Naive thymus-derived CD8-positive, alpha-beta T cell (primary cell): ENCODE results near the gene CCDC77. TPM values are rescaled to one million over a fixed set of nuclear protein-coding genes. Genes with fewer than 3 reads are reported as not detected.

Experiments used
- ATAC-seq, 2 donors: fragments of 150-1000 bp; cut with Tn5 transposase in 1 of 2; sonication (Bioruptor Pico), chemical (Tn5 transposase) in 1 of 2; 1 replicate in 1 of 2; 2 replicates in 1 of 2; pipeline ENCODE4 v1.10.0; 2021; ENCODE audit warnings: mild to moderate bottlenecking in 2 of 2, moderate library complexity in 2 of 2
- POLR2A ChIA-PET: fragments of 350-600 bp; sonication (Branson Sonifier 250); formaldehyde crosslinking; loops from one replicate; lab custom pipeline; 2021; ENCODE audit warnings: antibody characterized with exemption; lab: Charles Lee
- DNase-seq, 10 donors: peaks; one replicate each; pipeline versions ENCODE4 v3.0.0 to v3.0.0-alpha.2; 2020 to 2022
- H3K27ac Mint-ChIP-seq, 10 donors: one replicate each; pipeline ENCODE4 v1.8.0; 2020 to 2022; ENCODE audit warnings: mild to moderate bottlenecking in 10 of 10, mixed read lengths in 10 of 10, moderate library complexity in 4 of 10, inconsistent platforms in 1 of 10
- H3K27me3 Mint-ChIP-seq, 5 donors: one replicate each; pipeline ENCODE4 v1.8.0; 2021 to 2022; ENCODE audit warnings: mixed read lengths in 5 of 5
- H3K36me3 Mint-ChIP-seq, 3 donors: one replicate each; pipeline ENCODE4 v1.8.0; 2020 to 2022; ENCODE audit warnings: mixed read lengths in 3 of 3, mild to moderate bottlenecking in 2 of 3, inconsistent platforms in 1 of 3
- H3K4me1 Mint-ChIP-seq, 4 donors: one replicate each; pipeline ENCODE4 v1.8.0; 2021 to 2022; ENCODE audit warnings: mixed read lengths in 4 of 4
- H3K4me3 Mint-ChIP-seq, 10 donors: one replicate each; pipeline ENCODE4 v1.8.0; 2020 to 2022; ENCODE audit warnings: mild to moderate bottlenecking in 10 of 10, mixed read lengths in 10 of 10, moderate library complexity in 6 of 10, inconsistent platforms in 1 of 10
- H3K9me3 Mint-ChIP-seq, 9 donors: one replicate each; pipeline ENCODE4 v1.8.0; 2020 to 2022; ENCODE audit warnings: mixed read lengths in 9 of 9, mild to moderate bottlenecking in 3 of 9, inconsistent platforms in 1 of 9, moderate library complexity in 1 of 9
- polyA plus RNA-seq, 3 donors: library from polyadenylated mRNA; unstranded; fragments of 300-500 nt; fragmentation: Illumina TruSeq; gene quantifications; one replicate each; pipeline ENCODE4 v1.2.3, GENCODE V29; 2021
- total RNA-seq, 8 experiments: library from RNA in 2 of 8; stranded (reverse) in 2 of 8; gene quantifications; one replicate each; pipeline ENCODE4 v1.2.3 and lab custom pipeline; 2021 to 2026

Gene CCDC77
- total and polyA plus RNA-seq, 5 experiments from 2014 or later, result 3.4 to 13.5 (median 6.6) TPM

GRCh38 chr12:457676-458075, 56.2 kb downstream of the CCDC77 start:
- peak overlapping the region in 1 of 10 donors; percentile 48 for H3K4me3 Mint-ChIP-seq

DNA sequence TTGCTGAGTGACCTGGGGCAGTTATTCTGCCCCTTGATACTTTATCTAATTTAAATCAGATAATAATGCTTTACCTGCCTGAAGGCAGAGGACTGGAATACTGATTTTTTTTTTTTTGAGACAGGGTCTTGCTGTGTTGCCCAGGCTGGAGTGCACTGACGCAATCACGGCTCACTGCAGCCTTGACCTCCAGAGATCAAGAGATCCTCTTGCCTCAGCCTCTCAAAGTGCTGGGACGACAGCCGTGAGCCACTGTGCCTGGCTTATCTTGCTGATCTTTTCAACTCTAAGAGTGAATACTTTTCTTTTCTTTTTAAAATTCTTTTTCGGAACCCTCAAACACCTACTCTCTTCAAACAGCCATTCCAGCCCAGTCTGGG, 57.6 kb downstream of the CCDC77 start:
- Mint-ChIP-seq H3K27me3 (peaks cover 2 to 49% (median 42%) of the 10 kb centered on the region in 5 donors), H3K27ac (peak overlapping the region in 1 of 10 donors; percentile 66), H3K36me3 (no peaks in the 10 kb centered on the region), H3K9me3 (no peaks in the 10 kb centered on the region), H3K4me1 (peaks cover 11 to 18% (median 12%) of the 10 kb centered on the region in 4 donors), H3K4me3 (peak overlapping the region; percentile 63 to 81 (median 74))
- ATAC-seq (no peak), DNase-seq (no peak)
- POLR2A ChIA-PET, result interaction anchor here (0.7 kb wide), 1 partner anchor 24 kb away, joined by 9 read pairs; no protein-coding TSS in a partner anchor

More at GRCh38 chr12:457676-458075, 56.2 kb downstream of the CCDC77 start:
- Mint-ChIP-seq H3K4me1 (peaks cover 10 to 15% (median 11%) of the 10 kb centered on the region in 4 donors), H3K36me3 (no peaks in the 10 kb centered on the region), H3K27ac (no peak overlapping the region), H3K9me3 (no peaks in the 10 kb centered on the region), H3K27me3 (peaks cover 2 to 39% (median 35%) of the 10 kb centered on the region in 5 donors)
- ATAC-seq (no peak), DNase-seq (no peak)
- POLR2A ChIA-PET, result no interaction called here

DNA sequence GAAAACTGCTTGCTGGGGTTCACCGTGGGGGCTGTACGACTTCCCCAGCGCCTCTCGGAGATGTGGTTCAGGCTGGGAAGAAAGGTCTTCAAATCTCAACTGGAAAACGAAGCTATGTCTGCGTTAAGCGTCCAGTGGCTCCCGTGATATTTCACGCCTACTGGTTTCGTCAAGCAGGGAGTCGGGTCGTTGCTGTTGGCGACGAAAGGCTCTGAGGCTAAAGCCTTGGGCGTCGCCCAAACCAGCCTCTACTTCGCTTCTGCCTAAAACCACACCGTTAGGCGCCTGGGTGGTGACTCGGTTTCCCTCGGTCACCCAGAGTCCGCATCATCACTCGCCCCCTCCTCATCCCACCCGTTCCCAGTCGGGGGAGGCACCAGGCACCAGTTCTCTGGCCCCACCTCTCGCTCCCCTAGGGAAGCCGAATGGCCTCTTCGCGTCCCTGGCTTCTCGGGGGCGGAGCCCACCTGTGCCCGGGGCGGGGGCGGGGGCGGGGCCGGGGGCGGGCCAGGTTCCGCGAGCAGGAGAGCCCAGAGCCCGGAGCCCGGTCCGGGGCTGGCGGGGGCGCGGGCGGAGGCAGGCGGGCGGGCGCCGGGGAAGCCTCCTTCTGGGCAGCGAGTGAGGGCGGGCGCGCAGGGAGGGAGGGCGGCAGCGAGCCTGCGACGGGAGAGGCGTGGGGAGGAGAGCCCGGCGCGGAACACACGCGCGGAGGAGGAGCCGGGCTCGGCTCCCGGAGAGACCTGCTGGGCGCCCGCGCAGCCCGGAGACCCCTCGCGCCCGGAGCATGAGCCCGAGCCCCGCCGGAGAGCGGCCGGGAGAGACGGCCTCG, 58.2 kb downstream of the CCDC77 start, which contains the start of gene B4GALNT3:
TSS of gene B4GALNT3 (plus strand) at position 510 of the 829 bp plus-strand sequence. CDS start 438 bp downstream, outside the sequence.
- Mint-ChIP-seq H3K9me3 (no peaks in the 10 kb centered on the region), H3K4me3 (peak within 1 kb of the TSS; percentile 70 to 94 (median 84)), H3K36me3 (no peaks in the 10 kb centered on the region), H3K27me3 (peaks cover 2 to 49% (median 42%) of the 10 kb centered on the region in 5 donors), H3K4me1 (peaks cover 11 to 18% (median 12%) of the 10 kb centered on the region in 4 donors), H3K27ac (peak within 1 kb of the TSS in 3 of 10 donors; percentile 17 to 66 (median 34))
- ATAC-seq, result peak; percentile 56 to 67
- POLR2A ChIA-PET, result no interaction called here
- peak in 7 of 10 donors; percentile 22 to 47 (median 34) for DNase-seq

DNA sequence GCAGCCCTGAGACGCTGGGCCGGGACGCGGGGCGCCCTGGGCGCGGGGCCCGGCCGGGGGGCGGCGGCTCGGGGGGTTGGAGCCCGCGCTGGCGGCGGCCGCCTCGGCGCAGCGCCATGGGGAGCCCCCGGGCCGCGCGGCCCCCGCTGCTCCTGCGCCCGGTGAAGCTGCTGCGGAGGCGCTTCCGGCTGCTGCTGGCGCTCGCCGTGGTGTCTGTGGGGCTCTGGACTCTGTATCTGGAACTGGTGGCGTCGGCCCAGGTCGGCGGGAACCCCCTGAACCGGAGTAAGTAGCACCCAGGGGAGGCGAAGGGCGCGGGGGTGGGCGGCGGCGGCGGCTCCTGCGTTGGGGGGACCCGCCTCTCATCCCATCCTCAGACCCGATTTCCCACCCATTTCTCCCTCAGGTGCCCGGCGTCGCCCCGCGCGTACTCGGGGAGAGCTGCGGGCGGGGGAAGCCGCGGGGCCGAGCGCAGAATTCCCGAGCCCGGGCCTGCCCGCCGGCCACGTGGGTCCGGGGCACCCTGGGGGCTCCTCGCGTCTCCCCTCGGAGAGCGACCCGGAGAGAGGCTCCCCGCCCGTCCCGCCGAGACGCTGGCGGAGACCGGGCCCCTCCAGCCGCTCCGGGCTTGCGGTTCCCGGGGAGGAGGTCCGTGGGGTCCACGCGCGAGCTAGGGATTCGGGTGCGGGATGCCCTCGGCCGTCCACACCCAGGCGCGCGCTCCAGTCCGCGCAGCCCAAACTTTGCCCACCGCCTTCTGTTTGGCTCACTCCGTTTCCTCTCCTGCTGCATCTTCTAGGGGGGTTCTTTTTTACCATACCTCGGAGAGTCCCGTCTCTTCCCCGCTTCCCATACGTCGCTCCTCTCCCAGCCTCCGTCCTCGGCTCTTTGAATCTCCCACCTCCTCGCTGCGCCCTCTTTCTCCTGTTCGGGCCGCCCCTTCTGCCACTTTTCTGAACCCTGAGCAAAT, 59.1 kb downstream of the CCDC77 start:
- Mint-ChIP-seq H3K27ac (peak overlapping the region in 4 of 10 donors; percentile 7 to 58 (median 25)), H3K4me1 (peaks cover 11 to 18% (median 12%) of the 10 kb centered on the region in 4 donors), H3K36me3 (no peaks in the 10 kb centered on the region), H3K4me3 (peak overlapping the region; percentile 70 to 94 (median 86)), H3K9me3 (no peaks in the 10 kb centered on the region), H3K27me3 (peaks cover 2 to 52% (median 42%) of the 10 kb centered on the region in 5 donors)
- POLR2A ChIA-PET, result no interaction called here
- ATAC-seq (peak; percentile 82 to 84), DNase-seq (peak in 9 of 10 donors; percentile 4 to 67 (median 35))

- ATAC-seq (no peak), DNase-seq (no peak)
- Mint-ChIP-seq H3K4me1 (peaks cover 11 to 18% (median 12%) of the 10 kb centered on the region in 4 donors), H3K36me3 (no peaks in the 10 kb centered on the region), H3K9me3 (no peaks in the 10 kb centered on the region), H3K27ac (peak overlapping the region in 2 of 10 donors; percentile 7 to 24), H3K27me3 (peaks cover 2 to 52% (median 42%) of the 10 kb centered on the region in 5 donors), H3K4me3 (peak overlapping the region; percentile 70 to 94 (median 86))
- POLR2A ChIA-PET, result no interaction called here
Measured at GRCh38 chr12:461425-461824, 60.0 kb downstream of the CCDC77 start.

- Mint-ChIP-seq H3K27ac (no peak overlapping the region), H3K4me3 (peak overlapping the region in 2 of 10 donors; percentile 5 to 21), H3K9me3 (no peaks in the 10 kb centered on the region), H3K27me3 (peaks cover 2 to 42% (median 32%) of the 10 kb centered on the region in 5 donors), H3K36me3 (no peaks in the 10 kb centered on the region), H3K4me1 (peaks cover 11 to 18% (median 12%) of the 10 kb centered on the region in 4 donors)
- POLR2A ChIA-PET, result no interaction called here
- ATAC-seq, result no peak
- DNase-seq, result no peak
Measured at GRCh38 chr12:462936-463705, 61.7 kb downstream of the CCDC77 start.

DNA sequence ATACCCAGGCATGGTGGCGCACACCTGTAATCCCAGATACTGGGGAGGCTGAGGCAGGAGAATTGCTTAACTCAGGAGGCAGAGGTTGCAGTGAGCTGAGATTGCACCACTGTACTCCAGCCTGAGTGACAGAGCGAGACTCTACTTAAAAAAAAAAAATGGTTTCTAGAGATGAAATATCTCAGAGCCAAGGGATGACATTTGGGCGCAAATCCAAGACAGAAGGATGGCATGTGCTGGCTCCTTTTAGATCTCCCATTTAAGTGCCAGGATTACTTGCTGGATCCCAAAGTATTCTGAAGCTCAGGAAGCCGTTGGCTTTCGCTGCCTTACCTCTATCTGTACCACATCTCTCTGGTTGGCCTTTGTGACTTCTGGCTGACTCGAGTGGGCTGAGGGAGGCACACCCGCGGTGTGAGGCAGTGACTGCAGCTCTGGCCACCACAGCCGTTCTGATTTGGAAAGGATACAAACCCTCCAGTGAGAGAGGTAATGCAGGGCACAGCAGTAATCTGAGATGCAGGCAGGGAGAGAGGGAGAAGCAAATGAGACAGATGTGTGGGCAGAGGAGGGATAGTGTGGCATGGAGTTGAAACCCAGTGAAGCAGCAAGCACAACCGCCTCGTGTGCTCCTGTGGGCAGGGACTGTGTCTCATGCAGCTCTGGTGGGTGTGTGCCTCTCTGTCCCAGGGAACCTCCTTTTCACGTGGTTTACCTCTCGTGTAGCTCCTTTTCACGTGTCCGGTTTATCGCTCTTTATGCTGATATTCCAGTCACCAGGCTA, 63.2 kb downstream of the CCDC77 start:
- Mint-ChIP-seq H3K9me3 (no peaks in the 10 kb centered on the region), H3K27me3 (peaks cover 0 to 37% (median 26%) of the 10 kb centered on the region in 5 donors), H3K27ac (peak overlapping the region in 1 of 10 donors; percentile 26), H3K4me1 (peaks cover 6 to 17% (median 9%) of the 10 kb centered on the region in 4 donors), H3K4me3 (no peak overlapping the region), H3K36me3 (no peaks in the 10 kb centered on the region)
- DNase-seq, result no peak
- POLR2A ChIA-PET, result no interaction called here
- ATAC-seq, result no peak

GRCh38 chr12:466039-466438, 64.6 kb downstream of the CCDC77 start:
- Mint-ChIP-seq H3K9me3 (no peaks in the 10 kb centered on the region), H3K4me3 (no peak overlapping the region), H3K4me1 (peaks cover 4 to 13% (median 7%) of the 10 kb centered on the region in 4 donors), H3K36me3 (no peaks in the 10 kb centered on the region), H3K27ac (no peak overlapping the region), H3K27me3 (peaks cover 0 to 46% (median 24%) of the 10 kb centered on the region in 5 donors)
- POLR2A ChIA-PET, result no interaction called here
- no peak for DNase-seq
- ATAC-seq, result no peak

DNA sequence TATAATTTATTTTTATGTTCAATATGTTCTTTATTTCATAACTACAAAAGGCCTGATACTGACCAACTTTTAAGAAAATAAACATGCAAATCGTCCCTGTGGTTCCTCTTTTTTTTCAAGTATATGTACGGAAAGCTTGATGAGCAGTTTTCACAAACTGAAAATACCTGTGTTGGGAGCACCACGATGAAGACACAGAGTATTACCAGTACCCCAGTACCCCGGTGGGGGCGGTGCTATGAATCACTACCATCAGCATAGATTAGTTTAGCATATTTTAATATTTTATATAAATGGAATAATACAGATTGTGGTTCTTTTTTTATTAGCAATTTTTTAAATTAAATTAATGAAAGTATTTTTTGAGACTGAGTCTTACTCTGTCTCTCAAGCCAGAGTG, 65.3 kb downstream of the CCDC77 start:
- H3K9me3 Mint-ChIP-seq, result no peaks in the 10 kb centered on the region
- no peak overlapping the region for H3K27ac Mint-ChIP-seq
- H3K36me3 Mint-ChIP-seq, result no peaks in the 10 kb centered on the region
- POLR2A ChIA-PET, result no interaction called here
- no peak for DNase-seq
- H3K4me3 Mint-ChIP-seq, result no peak overlapping the region
- ATAC-seq, result no peak
- peaks cover 0 to 42% (median 17%) of the 10 kb centered on the region in 5 donors for H3K27me3 Mint-ChIP-seq
- H3K4me1 Mint-ChIP-seq, result peaks cover 2 to 10% (median 2%) of the 10 kb centered on the region in 4 donors

- no peaks in the 10 kb centered on the region for H3K9me3 Mint-ChIP-seq
- DNase-seq, result no peak
Measured at GRCh38 chr12:467591-467990, 66.1 kb downstream of the CCDC77 start.

More at GRCh38 chr12:467591-467990, 66.1 kb downstream of the CCDC77 start:
- Mint-ChIP-seq H3K27me3 (peaks cover 0 to 34% (median 11%) of the 10 kb centered on the region in 5 donors), H3K4me1 (peaks cover 2 to 10% (median 2%) of the 10 kb centered on the region in 4 donors), H3K36me3 (no peaks in the 10 kb centered on the region), H3K4me3 (no peak overlapping the region), H3K27ac (no peak overlapping the region)
- ATAC-seq, result no peak
- POLR2A ChIA-PET, result no interaction called here
